Measurements from ENCODE around the gene FNTB. TPM values are rescaled to one million over a fixed set of nuclear protein-coding genes. Genes with fewer than 3 reads are reported as not detected.

Gene FNTB
- total and polyA plus RNA-seq, 2 donors (not counting 1 experiment from before 2014, with no cell fraction given), result 6.6 to 10.2 TPM

DNA sequence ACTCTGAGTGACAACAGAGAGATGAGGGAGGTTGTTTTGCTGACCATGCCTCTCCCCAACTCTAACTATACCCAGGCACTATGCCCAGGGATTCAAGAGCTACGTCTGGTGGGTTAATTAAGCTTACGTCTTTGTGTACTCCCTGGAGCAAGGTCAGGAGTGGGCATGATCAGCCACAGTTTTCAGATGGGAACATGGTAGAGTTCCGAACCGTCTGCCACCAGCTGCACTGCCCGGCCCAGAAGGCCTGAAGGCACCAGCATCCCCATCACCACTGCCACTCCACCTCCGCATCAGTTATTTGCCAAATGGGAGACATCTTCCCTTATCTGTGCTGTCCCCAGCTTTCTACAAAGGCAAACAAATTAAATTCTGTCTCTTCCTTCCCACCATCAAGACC is 33.0 kb upstream of the FNTB start:
- Histone ChIP-seq H3K4me2 (replicated peaks; ENCODE audit: low read depth, low read length, poor library complexity, severe bottlenecking) (no peak overlapping the region), H3K27ac (ENCODE audit: low read length in 2 of 2) (no peak overlapping the region), H3K9ac (ENCODE audit: low read length) (no peak overlapping the region), H3K9me3 (ENCODE audit: control extremely low read depth in 1 of 3, control insufficient read depth in 2 of 3, insufficient read depth in 1 of 3, low read length in 2 of 3) (no peaks in the 10 kb centered on the region), H3K36me3 (replicated peaks in 1 of 2; ENCODE audit: control extremely low read depth in 1 of 2, control insufficient read depth in 1 of 2, extremely low read depth in 1 of 2, insufficient read depth in 2 of 2, low read length in 1 of 2) (no peaks in the 10 kb centered on the region), H3K79me2 (ENCODE audit: control insufficient read depth, insufficient read depth, low read length) (no peaks in the 10 kb centered on the region), H4K20me1 (ENCODE audit: control insufficient read depth, insufficient read depth, low read length, poor library complexity, severe bottlenecking) (no peaks in the 10 kb centered on the region), H3K27me3 (replicated peaks in 1 of 4; ENCODE audit: control extremely low read depth in 1 of 4, control insufficient read depth in 3 of 4, insufficient read depth in 4 of 4, low read length in 3 of 4) (no peaks in the 10 kb centered on the region), H3K4me3 (ENCODE audit: control extremely low read depth in 1 of 5, extremely low read depth in 1 of 5, insufficient read depth in 1 of 5, low read depth in 2 of 5, low read length in 4 of 5) (no peak overlapping the region), H3K4me1 (ENCODE audit: control insufficient read depth in 2 of 2, insufficient read depth in 2 of 2, low read length in 2 of 2) (peaks cover 0 to 9% of the 10 kb centered on the region in 2 donors), H2AFZ (ENCODE audit: insufficient read depth, low read depth, low read length, poor library complexity, severe bottlenecking) (no peak overlapping the region)
- Mint-ChIP-seq H3K9me3 (ENCODE audit: insufficient read depth) (no peaks in the 10 kb centered on the region), H3K27me3 (no peaks in the 10 kb centered on the region), H3K27ac (no peak overlapping the region), H3K4me1 (peaks cover 7% of the 10 kb centered on the region), H3K4me3 (no peak overlapping the region)
- ChIA-PET CTCF (interaction anchor here (1.1 kb wide), 2 partner anchors 9 to 28 kb away, joined by 3 to 4 read pairs; no protein-coding TSS in a partner anchor), POLR2A (no interaction called here)
- WGBS (ENCODE audit: insufficient coverage), result 98% methylated on average over 5 of the region's 6 CpGs
- ATAC-seq (ENCODE audit: low read depth), result no peak
- intact Hi-C loops (cut with micrococcal nuclease), result no loop called here
- TF ChIP-seq CTCF (IDR thresholded peaks at IDR 0.05) (no peak), EZH2 (IDR thresholded peaks at IDR 0.05; ENCODE audit: borderline replicate concordance, insufficient read depth, low read depth, low read length, poor library complexity, severe bottlenecking) (no peak)
- DNase-seq, result no peak

- no peak overlapping the region for H3K27ac Mint-ChIP-seq
- H3K27ac ChIP-seq (ENCODE audit: low read length in 2 of 2), result no peak overlapping the region
- no peak overlapping the region for H2AFZ ChIP-seq (ENCODE audit: insufficient read depth, low read depth, low read length, poor library complexity, severe bottlenecking)
- no peak overlapping the region for H3K9ac ChIP-seq (ENCODE audit: low read length)
- peaks cover 0 to 9% of the 10 kb centered on the region in 2 donors for H3K4me1 ChIP-seq (ENCODE audit: control insufficient read depth in 2 of 2, insufficient read depth in 2 of 2, low read length in 2 of 2)
- DNase-seq, result no peak
- no peaks in the 10 kb centered on the region for H3K36me3 ChIP-seq (replicated peaks in 1 of 2; ENCODE audit: control extremely low read depth in 1 of 2, control insufficient read depth in 1 of 2, extremely low read depth in 1 of 2, insufficient read depth in 2 of 2, low read length in 1 of 2)
- H3K4me3 Mint-ChIP-seq, result no peak overlapping the region
- ChIA-PET POLR2A (no interaction called here), CTCF (interaction anchor here (0.9 kb wide), 1 partner anchor 33 kb away, joined by 3 read pairs; no protein-coding TSS in a partner anchor)
- H3K4me1 Mint-ChIP-seq, result peaks cover 7% of the 10 kb centered on the region
- H3K9me3 ChIP-seq (ENCODE audit: control extremely low read depth in 1 of 3, control insufficient read depth in 2 of 3, insufficient read depth in 1 of 3, low read length in 2 of 3), result no peaks in the 10 kb centered on the region
- intact Hi-C loops (cut with micrococcal nuclease), result no loop called here
- no peaks in the 10 kb centered on the region for H3K9me3 Mint-ChIP-seq (ENCODE audit: insufficient read depth)
- TF ChIP-seq EZH2 (IDR thresholded peaks at IDR 0.05; ENCODE audit: borderline replicate concordance, insufficient read depth, low read depth, low read length, poor library complexity, severe bottlenecking) (no peak), CTCF (IDR thresholded peaks at IDR 0.05) (no peak)
- no peaks in the 10 kb centered on the region for H3K27me3 Mint-ChIP-seq
- H3K4me3 ChIP-seq (ENCODE audit: control extremely low read depth in 1 of 5, extremely low read depth in 1 of 5, insufficient read depth in 1 of 5, low read depth in 2 of 5, low read length in 4 of 5), result no peak overlapping the region
- H3K4me2 ChIP-seq (replicated peaks; ENCODE audit: low read depth, low read length, poor library complexity, severe bottlenecking), result no peak overlapping the region
- H3K79me2 ChIP-seq (ENCODE audit: control insufficient read depth, insufficient read depth, low read length), result no peaks in the 10 kb centered on the region
- H4K20me1 ChIP-seq (ENCODE audit: control insufficient read depth, insufficient read depth, low read length, poor library complexity, severe bottlenecking), result no peaks in the 10 kb centered on the region
- no peaks in the 10 kb centered on the region for H3K27me3 ChIP-seq (replicated peaks in 1 of 4; ENCODE audit: control extremely low read depth in 1 of 4, control insufficient read depth in 3 of 4, insufficient read depth in 4 of 4, low read length in 3 of 4)
- 96% methylated on average over 5 of the region's 9 CpGs for WGBS (ENCODE audit: insufficient coverage)
- no peak for ATAC-seq (ENCODE audit: low read depth)
Measured at GRCh38 chr14:64954491-64955240, 32.0 kb upstream of the FNTB start.
